CD4-positive, alpha-beta T cell treated with Interleukin-17A for 1 hour (primary cell): ENCODE measurements around the gene ATP10A.
"Not testable (repeated sequence)": the region's sequence is repeated elsewhere in the genome, so short reads cannot be mapped to it uniquely, and the experiment has no call there.

Experiments
- DNase-seq: peaks from one replicate; pipeline ENCODE4 v3.0.0-alpha.2; 2020

The ATP10A gene

DNA sequence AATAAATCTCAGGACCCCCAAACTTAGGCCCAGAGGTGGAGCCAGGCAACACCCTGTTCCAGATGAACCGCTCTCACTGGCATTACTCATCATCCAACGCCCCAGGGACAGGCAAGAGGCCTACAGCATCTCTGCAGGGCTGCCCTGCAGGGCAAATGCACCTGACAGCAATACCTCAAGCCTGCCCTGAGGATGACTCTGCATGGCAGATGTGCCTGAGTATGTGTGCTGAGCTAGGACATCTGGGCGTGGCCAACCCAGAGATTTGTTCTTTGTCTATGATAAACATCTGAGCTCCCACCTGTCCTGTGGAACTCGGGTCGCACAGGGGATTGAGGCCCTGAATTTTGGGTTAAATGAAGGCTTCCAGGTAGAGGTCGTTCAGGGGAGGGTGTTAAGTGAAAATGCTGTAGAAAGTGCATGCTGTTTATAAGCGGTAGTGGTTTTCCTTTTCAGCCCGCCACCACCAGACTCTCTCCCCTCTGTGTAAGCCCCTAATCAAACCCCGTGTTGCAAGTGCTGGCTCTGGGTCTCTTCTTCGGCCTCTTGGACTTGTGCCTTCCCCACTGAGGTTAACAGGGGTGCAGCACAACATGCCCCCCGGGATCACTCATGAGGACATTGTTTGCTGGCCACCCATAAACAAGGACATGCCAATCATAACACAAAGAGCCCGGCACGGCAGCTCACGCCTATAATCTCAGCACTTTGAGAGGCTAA is 92.3 kb downstream of the ATP10A start:
- no peak for DNase-seq

DNA sequence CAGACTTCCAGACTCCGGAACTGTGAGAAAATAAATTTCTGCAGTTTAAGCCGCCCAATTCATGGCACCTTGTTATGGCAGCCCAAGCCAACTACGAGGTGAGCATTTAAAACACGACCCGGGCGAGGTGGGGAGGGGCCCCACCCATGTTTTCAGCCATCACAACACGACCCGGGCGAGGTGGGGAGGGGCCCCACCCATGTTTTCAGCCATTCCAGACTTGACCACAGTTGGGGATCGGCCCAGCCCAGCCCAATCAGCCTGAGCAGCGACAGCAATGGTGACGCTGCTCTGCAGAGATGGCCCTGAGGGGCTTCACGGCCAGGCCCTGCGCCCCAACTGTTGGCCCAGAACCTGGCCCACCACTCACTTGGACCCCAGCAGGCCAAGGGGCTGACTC is 93.1 kb downstream of the ATP10A start:
- DNase-seq = no peak

DNA sequence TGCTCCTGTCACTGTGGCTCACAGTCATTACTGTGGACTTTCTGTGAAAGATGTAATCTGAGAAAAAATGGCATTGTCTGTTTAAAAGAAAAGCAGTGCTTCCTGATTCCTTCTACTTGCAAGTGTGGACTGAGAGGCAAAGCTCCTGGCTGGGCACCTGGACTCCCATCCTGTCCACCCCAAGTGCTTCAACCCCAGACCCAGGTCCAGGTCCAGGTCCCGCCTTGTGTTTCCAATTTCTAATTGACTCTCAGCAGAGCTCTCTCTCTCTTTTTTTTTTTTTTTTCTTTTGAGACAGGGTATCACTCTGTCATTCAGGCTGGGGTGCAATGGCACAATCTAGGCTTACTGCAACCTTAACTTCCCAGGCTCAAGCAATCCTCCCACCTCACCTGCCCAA is 94.9 kb downstream of the ATP10A start:
- DNase-seq = no peak

DNA sequence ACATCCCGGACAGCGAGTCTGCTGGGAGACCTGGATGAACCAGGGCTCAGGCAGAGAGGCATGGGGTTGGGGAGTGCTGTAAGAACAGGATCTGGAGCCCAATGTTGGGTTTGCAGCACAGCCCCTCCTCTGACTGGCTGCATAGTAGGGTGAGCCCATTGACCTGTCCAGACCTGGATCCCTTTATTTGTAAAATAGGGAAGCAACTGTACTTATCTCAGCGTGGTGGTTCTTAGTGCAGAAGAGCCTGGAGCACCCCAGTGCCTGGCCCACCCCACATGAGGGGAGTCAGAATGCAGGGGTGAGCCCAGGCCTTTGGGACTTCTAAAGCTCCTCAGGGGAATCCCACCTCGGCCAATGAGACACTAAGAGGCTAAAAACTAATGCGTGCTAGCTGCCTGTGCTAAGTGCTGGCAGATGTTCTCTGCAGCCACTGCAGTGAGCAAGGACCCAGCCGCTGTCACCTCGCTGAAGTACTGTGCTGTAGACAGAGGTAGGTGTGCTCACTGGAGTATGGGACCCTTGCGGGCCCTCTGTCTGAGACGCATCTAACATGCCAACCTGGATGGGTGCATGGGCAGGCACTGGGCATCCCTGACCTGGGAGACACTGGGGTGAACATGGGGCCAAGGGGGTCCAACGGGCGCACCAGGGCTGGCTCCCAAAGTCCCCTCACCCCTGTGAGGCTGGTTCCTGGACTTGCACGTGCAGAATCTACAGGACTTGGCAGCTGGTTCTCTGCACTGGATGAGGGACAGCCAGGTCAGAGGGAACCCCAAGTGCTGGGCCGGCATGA is 95.6 kb downstream of the ATP10A start:
- no peak for DNase-seq

DNA sequence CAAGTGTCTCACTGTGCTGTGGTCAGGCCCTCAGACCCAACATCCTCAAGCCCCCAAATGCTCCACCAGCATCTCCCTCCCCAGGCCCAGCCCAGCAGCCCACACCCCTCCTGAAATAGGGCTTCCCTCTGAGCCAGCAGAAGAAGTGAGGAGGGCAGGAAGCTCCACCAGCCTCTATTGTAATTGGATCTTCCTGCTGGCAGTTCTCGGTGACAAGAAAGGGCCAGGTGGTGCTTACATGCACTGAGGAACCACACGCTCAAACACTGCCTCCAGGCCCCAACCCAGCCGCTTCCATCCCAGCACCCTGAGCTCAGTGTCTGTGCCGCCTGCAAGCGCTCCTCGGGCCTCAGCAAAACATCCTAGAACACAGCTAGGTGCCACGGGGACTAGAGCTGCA is 96.7 kb downstream of the ATP10A start:
- DNase-seq = no peak

DNA sequence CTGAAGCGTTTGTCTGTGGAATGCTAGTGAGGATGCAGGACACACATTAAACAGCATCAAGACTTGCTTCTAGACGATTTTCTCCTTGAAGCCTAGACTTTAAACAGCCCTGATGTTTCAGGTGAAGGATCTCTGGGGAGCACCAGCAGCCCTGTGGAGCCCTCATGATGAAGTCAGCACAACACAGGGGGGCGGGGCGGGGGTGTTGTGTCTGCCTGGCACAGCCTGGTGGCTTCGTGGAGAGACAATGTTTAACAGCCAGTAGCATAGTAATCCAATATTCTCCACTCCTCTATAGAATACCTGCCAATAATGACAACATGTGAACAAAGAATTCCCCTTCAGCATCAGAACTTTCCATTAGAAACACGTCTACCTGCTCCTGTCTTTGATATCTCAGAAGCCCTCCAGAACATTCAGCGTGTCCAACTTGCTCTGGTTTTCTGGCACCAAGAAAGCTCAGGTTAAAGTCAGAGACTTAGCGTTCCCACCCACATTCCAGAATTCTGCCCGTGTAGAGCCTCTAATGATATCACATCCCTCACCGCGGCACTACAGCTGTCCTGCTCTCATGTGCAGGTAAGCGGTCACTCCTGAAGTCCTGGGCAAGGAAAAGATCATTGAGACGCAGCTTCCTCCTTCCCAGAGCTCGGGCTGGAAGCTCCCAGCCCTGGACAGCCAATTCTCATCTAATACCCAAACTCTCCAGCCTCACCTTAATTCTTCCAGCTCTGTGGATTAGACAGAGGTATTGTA is 98.0 kb downstream of the ATP10A start:
- no peak for DNase-seq

DNA sequence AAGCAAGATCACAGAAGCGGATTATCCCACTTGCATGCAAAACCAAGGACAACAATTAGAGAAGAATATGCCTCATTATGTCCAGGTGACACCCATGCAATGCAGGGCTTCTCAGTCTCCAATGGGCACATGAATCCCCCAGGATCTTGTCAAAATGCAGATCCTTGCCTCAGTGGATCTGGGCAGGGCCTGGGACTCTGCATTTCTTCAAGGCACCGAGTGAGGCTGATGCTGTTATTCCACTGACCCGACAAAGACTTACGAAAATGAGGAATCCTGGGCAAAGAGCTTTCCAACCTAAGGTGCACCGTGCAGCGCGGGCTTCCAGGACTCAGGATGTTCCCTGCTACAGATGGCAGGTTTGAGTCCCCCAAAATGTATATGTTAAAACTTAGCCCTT is 99.2 kb downstream of the ATP10A start:
- no peak for DNase-seq

DNA sequence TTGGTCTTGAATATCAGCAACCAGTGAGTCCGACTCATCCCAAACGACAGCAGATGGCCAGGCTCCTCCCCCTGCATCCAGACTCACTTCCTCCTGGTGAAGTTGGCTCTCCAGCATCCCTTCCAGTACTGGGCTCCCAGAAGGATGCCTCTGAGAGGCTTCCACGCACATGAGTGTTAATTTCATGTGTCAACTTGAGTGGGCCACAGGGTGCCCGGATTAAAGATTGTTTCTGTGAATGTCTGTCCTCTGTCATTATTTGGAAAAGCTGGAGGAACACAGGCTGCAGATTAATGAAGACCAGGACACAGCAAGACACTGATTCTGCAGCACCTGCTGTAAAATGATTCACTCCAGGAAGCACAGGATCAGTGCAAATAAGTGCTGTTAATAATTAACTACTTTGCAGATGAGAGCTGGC is 99.8 kb downstream of the ATP10A start:
- DNase-seq = no peak

DNA sequence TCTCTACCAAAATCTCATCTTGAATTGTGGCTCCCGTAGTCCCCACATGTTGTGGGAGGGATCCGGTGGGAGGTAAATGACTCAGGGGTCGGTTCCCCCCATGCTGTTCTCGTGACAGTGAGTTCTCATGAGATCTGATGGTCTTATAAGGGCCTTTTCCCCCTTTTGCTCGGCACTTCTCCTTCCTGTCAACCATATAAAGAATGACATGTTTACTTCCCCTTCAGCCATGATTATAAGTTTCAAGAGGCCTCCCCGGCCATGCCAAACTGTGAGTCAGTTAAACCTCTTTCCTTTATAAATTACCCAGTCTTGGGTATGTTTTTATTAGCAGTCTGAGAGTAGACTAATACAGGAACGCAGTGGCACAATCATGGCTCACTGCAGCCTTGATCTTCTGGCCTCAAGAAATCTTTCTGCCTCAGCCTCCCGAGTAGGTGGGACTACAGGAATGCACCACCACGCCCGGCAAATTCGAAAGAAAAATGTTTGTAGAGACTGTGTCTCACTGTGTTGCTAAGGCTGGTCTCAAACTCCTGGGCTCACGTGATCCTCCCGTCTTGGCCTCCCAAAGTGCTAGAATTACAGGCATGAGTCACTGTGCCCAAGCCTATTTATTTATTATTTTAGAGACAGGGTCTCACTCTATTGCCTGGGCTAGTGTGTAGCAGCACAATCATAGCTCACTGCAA is 101.0 kb downstream of the ATP10A start:
- DNase-seq = peak; percentile 4

DNA sequence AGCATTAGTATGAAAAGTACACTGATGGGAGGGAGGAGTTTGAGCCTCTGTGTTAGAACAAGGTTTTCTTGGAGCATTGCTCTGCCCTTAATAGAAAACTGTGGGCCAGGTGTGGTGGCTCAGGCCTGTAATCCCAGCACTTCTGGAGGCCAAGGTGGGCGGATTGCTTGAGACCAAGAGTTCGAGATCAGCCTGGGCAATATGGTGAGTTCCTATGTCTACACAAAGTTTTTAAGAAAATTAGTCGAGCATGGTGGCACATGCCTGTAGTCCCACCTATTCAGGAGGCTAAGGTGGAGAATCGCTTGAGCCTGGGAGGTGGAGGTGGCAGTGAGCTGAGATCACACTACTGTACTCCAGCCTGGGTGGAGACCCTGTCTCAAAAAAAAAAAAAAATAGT is 103.7 kb downstream of the ATP10A start:
- no peak for DNase-seq

DNA sequence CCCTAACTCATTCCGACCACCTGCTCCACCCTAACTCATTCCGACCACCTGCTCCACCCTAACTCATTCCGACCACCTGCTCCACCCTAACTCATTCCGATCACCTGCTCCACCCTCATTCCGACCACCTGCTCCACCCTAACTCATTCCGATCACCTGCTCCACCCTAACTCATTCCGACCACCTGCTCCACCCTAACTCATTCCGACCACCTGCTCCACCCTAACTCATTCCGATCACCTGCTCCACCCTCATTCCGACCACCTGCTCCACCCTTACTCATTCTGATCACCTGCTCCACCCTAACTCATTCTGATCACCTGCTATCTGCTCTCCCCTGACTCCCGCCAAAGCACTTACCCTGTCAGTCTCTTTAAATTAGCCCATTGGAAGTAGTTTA is 104.5 kb downstream of the ATP10A start:
- DNase-seq = not testable (repeated sequence)

DNA sequence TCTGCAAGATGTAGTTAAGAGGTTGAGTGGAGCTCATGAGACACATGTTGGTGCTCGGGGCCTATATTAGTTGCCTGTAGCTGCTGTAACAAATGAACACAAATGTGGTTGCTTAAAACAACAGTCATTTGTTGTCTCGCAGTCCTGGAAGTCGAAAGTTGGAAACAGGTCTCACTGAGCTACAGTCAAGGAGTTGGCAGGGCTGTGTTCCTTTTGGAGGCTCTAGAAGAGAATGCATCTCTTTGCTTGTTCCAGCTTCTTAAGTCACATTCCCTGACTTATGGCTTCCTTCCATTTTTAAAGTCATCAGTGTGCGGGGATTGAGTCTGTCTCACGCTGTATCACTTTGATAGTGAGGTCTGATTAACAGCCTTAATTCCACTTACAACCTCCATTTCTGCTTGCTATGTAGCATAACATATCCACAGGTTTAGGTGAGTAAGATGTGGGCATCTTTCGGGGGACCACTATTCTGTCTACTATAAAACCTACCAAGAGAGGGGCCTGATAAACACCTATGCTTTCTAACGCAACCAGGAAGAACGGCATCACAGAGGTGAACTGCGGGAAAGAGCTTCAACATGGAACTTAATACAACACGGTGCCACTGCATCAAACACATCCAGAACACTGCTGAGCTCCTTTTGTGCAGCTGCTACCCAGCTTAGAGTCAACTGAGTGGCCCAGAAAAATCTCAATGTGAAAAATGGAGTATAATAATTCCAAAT is 119.4 kb downstream of the ATP10A start:
- no peak for DNase-seq

DNA sequence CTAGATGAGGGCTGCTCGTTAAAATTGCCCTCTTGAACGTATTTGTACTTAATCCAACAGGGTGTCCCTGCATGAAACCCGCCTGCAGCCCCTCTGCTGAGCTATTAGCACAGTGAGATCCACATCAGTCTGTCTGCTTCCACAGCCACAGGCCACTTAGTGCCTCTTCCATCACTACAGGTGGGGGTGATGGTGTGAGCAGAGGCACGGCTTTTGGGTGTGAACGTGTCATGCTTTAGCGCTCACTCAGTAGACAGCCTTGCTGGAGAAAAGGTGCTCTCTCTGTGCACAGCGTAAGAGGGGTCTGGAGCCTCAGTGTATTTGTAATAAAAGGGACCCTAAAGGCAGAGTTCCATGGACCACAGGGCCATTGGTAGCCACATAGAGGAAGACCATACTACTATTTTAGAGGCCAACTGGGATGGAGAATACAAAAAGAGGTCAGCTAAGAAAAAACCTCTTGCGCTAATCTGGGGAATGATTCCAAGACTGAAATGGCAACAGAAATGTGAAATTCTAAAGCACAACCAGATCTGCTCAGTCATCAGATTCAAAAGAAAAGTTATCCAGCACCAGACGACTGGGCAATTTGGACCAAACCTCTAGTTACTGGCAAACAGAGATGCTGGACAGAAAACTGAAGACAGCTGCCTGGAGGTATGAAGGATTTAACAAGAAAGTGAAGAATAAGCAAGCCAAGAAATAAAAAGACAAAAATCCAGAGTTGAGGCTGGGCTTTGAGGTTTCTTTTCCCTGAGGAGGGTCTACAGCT is 120.2 kb downstream of the ATP10A start:
- no peak for DNase-seq

DNA sequence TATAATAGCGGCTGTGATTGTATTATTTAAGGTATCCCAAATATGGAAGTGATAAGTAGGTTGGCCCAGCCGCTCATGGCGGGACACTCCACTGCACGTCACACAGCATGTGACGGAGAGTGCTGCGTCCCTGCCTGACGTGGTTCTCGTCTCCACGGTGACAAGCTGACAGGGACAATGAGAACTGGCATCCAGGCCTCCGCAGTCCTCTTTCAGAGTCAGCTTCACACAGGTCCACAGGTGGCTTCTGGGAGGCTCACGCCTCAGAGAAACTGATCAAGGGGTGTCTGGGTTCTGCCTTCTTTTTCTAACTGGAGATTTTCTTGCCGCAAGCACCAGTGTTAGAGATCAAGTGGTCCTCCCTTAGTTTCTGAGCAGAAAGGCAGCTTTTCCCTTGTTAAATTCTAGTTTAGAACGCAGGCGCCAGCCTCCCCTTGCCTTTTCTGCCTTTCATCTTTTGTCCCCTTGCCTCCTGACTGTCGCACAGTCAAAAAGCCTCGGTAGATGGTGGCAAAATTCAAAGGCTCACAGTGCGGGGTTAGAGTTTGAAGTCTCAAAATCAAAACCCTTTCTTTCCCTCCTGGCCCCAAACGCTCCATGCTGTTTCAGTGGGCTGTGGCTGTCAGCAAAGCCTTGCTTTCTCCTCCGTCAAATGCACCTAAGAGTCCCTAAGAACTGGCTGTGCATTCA is 120.9 kb downstream of the ATP10A start:
- DNase-seq = no peak

DNA sequence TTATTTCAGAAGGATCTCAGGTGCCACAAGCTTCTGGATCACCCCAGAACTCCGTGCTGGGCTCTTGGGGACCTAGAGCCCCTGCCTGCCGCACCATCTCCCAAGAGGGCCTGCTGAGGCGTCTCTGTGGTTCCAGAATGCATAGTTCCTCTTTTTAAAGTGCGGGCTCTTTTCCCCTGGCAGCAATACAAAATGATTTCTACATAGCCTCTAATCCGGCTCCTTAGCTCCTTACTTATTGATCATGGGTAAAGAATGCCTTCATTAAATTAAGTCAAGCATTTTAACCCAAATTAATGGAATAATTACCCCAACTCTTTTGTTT is 121.9 kb downstream of the ATP10A start:
- no peak for DNase-seq

DNA sequence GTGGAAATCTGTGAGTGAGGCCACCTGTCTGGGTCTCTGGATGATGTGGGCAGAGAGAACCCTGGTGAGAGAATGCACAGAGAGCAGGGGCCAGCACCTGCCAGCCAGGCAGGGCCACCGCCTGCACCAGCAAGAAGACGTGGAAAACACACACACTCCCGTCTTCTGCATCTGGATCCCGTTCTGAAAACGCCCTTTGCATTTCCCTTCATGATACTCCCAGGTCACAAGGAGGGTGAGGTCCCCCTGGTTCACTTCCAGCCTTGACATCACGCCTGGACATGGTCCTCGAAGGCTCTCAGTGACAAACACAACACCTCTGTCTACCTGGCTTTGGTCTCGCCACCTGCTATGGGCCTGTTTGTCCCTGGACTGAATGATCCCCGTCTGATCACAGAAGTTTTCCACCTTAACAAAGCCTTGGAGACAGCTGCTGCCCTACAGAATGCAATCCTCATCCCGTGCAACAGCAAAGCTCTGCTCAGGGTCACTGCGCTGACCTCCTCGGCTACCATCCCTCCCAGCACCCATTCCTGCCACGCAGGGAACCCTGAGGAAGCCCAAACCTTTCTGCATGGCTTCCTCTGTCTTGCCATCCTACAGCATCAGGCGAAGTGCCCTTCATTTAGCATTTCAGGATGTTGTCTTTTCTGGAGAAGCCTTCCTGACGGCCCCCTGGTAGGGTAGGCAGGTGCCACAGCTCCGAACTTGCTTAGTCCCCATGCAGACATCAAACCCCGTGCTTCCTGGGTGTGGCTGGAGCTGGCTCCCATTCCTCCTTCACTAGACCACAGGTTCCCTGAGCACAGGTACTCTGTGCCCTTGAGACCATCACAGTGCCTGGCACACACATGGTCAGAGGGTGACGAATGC is 122.5 kb downstream of the ATP10A start:
- DNase-seq = no peak

DNA sequence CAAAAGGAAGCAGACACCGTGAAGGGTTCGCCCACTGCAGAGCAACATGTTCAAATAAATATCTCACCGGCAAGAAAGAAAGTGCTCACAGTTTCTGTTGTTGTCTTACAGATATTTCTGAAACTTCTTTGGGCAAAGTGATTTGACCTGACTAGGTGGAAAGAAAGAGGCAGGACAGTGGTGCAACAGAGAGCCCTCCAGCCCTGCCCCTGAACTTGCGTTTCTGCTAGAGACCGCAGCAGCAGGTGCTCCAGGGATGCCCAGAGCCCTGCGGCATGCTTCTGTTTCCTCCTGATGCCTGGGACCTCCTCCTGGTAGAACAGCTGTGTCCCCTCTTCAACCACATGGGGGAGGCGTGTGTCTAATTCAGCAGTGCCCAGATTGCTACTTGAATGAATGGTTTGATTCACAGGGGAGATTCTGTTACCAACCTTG is 123.4 kb downstream of the ATP10A start:
- DNase-seq = peak; percentile 42

DNA sequence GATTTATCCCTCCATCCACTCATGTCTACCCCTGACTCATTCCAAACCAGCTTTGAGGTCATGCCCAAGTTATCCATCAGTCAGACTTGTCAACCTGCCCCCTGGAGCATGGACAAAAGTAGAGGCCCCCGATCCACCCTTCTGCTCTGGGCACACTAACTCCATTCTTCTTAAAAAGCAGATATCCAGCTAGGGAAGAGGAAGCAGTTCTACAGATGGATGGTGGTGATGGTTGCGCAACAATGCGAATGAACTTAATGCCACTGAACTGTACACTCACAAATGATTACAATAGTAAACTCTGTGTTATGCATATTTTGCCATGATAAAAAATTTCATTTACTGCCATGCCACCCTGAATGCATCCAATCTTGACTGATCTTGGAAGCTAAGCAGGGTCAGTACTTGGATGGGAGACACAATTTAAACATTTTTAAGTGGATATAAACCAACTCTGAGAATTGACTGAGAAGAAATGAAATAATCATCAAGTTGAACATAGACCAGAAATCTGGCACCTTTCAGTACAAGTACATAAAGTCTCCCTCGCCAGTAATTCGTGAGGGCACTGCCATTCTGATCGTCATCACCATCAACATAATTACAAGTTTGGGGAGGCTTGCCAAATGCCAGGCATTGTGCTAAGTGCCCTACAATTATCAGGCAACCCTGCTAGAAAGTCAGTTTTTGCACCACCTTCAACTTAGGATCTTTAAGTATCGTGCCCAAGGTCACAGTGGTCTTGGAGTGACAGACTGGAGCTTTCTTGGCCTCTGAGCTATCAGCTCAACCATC is 124.8 kb downstream of the ATP10A start:
- DNase-seq = no peak

DNA sequence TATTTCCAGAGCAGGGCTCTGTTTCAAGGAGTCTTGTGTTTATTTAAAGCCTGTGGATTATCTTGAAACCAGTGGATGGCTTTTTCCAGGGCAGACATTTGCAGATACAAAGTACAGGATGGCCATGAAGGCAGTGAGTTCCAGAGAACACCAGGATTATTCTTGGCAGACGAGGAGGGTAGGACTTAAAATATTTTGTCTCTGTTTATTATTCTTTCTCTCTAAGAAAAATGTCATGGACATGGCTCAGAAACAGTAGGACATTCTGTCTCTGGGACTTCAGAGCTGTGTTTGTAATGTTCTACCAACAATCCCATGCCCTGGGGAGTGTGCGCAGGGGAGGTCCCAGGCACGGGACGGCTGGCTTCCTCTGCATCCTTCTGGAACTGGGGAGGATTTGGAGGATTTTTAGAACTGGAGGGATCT is 125.9 kb downstream of the ATP10A start:
- no peak for DNase-seq
